HG02642 (cell line): Measurements from ENCODE around the gene CFAP299.
A peak's percentile ranks its signal among the peaks of the same experiment; 100 is the strongest.
"Not testable (repeated sequence)": the region's sequence is repeated elsewhere in the genome, so short reads cannot be mapped to it uniquely, and the experiment has no call there.

ENCODE experiments used
- ATAC-seq: cut with Tn5 transposase; IDR thresholded peaks from one replicate; pipeline ENCODE4 v1.9.1; 2021; ENCODE audit warnings: mild to moderate bottlenecking; ENCODE audit not compliant: unreplicated experiment, poor library complexity

Gene CFAP299

GRCh38 chr4:80335554-80336358, at the start of gene CFAP299:
Gene CFAP299, plus strand, starts transcription at chr4:80335730.
- peak; percentile 99 for ATAC-seq

GRCh38 chr4:80286451-80286850, 49.1 kb upstream of the CFAP299 start:
- ATAC-seq, result no peak

DNA sequence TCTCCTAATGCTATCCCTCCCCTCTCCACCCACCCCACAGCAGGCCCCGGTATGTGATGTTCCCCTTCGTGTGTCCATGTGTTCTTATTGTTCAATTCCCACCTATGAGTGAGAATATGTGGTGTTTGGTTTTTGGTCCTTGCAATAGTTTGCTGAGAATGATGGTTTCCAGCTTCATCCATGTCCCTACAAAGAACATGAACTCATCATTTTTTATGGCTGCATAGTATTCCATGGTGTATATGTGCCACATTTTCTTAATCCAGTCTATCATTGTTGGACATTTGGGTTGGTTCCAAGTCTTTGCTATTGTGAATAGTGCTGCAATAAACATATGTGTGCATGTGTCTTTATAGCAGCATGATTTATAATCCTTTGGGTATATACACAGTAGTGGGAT, 44.9 kb upstream of the CFAP299 start:
- not testable (repeated sequence) for ATAC-seq

- no peak for ATAC-seq
These were observed 41.3 kb upstream of the CFAP299 start for GRCh38 chr4:80294206-80294605.

GRCh38 chr4:80295336-80295735, 40.2 kb upstream of the CFAP299 start:
- no peak for ATAC-seq

DNA sequence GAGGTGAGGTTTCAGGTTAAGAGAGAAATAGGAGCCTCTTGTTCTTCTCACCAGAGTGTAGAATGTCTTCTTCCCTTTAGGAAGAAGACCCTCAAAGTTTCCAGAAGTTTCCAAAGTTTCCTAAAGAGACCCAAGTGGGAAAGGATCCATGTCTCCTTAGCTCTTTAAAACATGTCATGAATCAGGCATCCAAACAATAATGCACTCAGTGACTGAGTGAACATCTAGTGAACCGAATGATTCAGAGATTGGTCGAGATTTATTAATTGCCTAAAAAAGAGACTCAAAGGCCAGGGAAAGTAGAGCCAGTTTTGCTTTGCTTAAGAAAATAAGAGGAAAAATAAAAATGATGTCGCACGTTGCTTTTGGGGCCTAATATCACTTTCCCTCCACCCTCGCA, 39.7 kb upstream of the CFAP299 start:
- ATAC-seq, result no peak

DNA sequence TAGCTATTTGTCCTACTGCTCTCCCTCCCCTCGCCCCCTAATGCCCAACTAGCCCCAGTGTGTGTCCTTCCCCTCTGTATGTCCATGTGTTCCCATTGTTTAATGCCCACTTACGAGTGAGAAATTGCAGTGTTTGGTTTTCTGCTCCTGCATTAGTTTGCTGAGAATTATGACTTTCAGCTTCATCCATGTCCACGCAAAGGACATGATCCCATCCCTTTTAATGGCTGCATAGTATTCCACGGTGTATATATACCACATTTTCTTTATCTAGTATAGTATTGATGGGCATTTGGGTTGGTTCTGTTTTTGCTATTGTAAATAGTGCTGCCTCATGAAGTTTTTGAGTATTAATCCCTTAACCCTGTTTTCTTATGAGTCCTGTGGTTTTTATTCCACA, 33.6 kb upstream of the CFAP299 start:
- ATAC-seq, result no peak

GRCh38 chr4:80302616-80303223, 32.8 kb upstream of the CFAP299 start:
- ATAC-seq, result no peak

DNA sequence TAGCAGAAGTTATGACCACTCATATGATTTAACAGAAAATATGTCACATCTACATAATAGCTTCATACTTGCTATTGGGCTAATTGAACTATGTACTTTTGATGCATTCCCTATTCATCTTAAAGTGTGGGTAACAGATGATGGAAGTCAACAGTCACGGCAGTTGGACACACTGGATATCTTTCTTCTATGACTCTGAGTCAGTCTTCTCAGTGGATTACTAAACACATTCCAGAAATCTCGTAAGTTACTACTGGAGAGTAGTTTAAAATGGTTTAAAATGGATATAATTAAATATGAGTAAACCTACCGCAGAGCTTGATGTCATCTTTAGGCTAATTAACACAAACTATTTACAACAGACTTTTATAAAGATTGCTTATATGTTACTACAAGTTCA, 30.1 kb upstream of the CFAP299 start:
- ATAC-seq, result no peak

DNA sequence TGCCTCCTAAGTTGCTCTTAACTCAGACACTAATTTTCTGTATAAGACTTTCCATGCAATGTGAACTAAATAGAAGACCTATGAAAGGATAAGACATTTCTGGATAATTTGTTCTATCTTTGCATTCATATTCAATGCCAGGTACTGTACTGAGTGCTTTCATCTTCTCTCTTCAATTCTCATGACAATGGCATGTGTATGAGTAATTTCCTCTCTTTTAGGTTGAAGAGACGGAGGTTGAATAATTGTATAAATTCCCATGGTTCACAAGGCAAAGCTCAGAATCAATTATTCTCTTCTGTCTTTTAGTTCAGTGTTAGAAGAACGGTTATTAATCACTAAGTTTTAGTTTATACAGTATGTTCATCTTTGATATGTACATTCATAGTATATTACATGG, 29.3 kb upstream of the CFAP299 start:
- no peak for ATAC-seq

GRCh38 chr4:80307183-80307735, 28.3 kb upstream of the CFAP299 start:
- no peak for ATAC-seq

DNA sequence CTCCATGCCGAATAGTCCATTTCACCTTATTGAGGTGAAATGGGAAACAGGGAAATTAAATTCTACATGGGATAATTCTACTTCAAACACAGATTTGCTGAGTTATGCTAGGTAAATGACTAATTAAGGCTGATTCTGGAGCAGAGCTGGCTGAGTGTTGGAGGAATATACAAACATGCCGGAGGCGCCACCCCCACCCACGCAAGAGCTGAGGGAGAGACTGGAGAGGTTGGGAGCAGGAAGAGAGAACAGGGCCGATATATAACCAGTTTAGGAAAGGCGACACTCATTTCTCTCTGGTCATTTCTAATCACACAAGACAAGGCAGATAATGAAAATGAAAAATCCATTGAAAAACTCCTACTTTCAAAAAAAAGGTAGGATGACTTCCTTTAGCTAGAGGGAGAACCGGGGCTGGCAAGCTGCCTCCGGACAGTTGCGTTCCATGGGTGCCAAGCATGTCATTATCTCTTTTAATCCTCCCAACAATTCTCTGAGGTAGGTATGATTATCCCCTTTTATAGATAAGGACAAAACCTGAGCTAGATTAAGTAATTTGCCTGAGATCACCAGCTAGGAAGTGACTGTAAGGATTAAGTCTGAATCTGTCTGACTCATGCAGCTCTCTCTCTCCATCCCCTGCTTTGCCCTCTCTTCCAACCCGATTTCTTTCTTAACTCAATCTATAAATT, 27.6 kb upstream of the CFAP299 start:
- ATAC-seq, result no peak

DNA sequence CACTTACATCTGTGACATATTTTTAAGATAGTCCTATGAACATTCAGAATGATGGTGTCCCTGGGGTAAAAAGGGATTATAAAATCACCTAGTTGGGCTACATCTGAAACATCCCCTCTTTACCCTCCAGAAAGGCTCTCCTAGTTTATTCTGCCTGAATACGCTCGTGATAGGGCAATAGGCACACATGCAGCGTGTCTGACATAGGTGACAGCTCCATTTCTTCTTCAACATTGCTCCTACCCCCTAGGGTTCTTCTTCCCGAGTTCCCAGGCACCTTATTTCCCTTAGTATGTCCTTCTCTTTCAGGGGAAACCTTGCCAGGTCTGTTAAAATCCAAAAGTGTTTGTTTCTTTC, 27.1 kb upstream of the CFAP299 start:
- no peak for ATAC-seq

DNA sequence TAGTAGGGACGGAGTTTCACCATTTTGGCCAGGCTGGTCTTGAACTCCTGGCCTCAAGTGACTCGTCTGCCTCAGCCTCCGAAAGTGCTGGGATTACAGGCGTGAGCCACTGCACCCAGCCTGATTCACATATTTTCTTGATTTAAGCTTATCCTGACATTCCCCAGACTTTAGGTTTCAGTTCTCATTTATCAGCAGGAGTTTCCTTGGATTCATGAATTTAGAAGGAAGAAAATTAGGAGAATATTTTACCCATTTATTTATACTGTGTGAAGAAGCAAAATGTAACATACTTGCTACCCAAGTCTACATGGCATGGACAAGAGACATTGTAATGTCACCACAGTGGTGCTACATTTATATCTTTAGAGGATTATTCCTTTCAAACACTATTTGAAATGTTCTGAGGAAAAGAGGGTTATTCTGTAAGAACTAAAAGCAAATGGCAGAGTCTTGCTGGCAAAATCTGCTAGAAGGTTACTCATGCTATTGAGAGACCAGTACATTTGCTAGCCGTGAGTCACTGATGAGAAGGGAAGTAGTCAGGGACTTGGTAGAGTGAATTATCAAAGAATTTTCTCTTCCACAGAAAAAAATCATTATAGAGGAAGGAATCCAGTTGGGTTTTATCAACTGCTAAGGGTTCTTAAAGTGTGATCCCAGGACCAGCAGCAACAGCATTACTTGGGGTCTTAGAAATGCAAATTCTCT, 26.1 kb upstream of the CFAP299 start:
- no peak for ATAC-seq

- ATAC-seq, result no peak
These were observed 24.4 kb upstream of the CFAP299 start for GRCh38 chr4:80311130-80311529.

GRCh38 chr4:80312124-80312523, 23.4 kb upstream of the CFAP299 start:
- ATAC-seq, result no peak

GRCh38 chr4:80313627-80314026, 21.9 kb upstream of the CFAP299 start:
- ATAC-seq, result no peak

- ATAC-seq, result not testable (repeated sequence)
These were observed 19.7 kb upstream of the CFAP299 start for GRCh38 chr4:80315848-80316247.

- ATAC-seq, result no peak
These were observed 14.2 kb upstream of the CFAP299 start for GRCh38 chr4:80321341-80321740.

DNA sequence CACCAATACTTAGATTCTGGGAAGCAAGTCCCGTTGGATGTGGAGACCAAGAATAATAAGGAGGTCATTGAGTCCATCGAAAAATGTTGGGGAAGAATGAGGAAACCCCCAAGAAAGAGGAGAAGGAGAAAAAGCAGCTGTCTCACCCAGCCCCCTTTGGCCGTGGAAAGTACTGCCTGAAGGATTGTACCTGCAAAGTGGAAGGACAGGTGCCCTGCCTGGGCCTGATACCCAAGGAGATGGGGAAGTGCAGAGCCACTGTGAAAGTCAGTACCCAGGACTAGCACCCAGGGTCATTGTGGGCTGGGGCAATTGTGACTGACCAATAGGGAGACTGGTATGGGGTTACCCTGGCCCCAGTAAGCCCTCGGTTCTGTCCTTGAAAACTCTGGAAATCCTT, 13.8 kb upstream of the CFAP299 start:
- no peak for ATAC-seq

GRCh38 chr4:80322716-80323115, 12.8 kb upstream of the CFAP299 start:
- no peak for ATAC-seq
